HEK293 (cell line): ENCODE data around the gene RNF4.

Experiments used
- SETDB1 ChIP-seq: IDR thresholded peaks from one replicate; pipeline ENCODE4 v1.6.1; 2017; ENCODE audit warnings: mild to moderate bottlenecking, low read length, moderate library complexity, mixed read lengths; ENCODE audit not compliant: insufficient read length
- ZNF785 ChIP-seq: fragments of 450-650 bp; formaldehyde crosslinking; IDR thresholded peaks from 2 replicates; pipeline ENCODE4 v1.5.1; 2016; ENCODE audit warnings: missing biosample characterization, missing genetic modification characterization
- TF ChIP-seq, protein P1 (sequence below): fragments of 450-650 bp; formaldehyde crosslinking; IDR thresholded peaks from 2 replicates; pipeline ENCODE4 v1.5.1; 2016; ENCODE audit warnings: missing biosample characterization, missing genetic modification characterization

DNA sequence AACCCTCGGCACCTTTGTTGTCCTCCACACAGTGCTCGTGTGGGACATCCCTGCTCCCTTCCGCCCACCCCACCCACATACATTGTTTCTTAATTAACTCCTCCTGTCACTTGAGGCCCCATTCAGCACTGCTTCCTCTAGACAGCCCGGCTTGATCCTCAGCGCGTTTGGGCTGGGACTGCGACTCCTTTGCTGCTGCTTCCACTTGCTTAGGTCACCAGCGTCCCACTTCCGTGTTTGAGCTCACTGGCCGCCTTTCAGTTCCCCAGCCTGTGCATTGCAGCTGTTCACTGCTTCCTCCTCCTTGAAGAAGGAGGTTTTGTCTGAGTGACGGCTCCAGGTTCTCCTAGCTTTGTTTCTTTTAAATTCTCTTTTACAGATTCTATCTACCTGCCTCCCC lies 16.1 kb downstream of the RNF4 start:
- TF ChIP-seq, protein P1, sequence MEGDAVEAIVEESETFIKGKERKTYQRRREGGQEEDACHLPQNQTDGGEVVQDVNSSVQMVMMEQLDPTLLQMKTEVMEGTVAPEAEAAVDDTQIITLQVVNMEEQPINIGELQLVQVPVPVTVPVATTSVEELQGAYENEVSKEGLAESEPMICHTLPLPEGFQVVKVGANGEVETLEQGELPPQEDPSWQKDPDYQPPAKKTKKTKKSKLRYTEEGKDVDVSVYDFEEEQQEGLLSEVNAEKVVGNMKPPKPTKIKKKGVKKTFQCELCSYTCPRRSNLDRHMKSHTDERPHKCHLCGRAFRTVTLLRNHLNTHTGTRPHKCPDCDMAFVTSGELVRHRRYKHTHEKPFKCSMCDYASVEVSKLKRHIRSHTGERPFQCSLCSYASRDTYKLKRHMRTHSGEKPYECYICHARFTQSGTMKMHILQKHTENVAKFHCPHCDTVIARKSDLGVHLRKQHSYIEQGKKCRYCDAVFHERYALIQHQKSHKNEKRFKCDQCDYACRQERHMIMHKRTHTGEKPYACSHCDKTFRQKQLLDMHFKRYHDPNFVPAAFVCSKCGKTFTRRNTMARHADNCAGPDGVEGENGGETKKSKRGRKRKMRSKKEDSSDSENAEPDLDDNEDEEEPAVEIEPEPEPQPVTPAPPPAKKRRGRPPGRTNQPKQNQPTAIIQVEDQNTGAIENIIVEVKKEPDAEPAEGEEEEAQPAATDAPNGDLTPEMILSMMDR: no peak
- TF ChIP-seq SETDB1 (no peak), ZNF785 (tag by site-specific recombination) (no peak)
